SK-N-MC (cell line): ENCODE measurements around the gene RASL12.

Source experiments
- EZH2 ChIP-seq: fragments of 200-600 bp; sonication (generic); IDR thresholded peaks from one replicate; pipeline ENCODE4 v1.6.1; 2017; ENCODE audit warnings: antibody characterized with exemption
- POLR2AphosphoS5 ChIP-seq: IDR thresholded peaks from 2 replicates; pipeline ENCODE4 v1.6.1; 2012; ENCODE audit warnings: mild to moderate bottlenecking, low read depth, low read length, borderline replicate concordance

GRCh38 chr15:65101411-65101890, 33.7 kb upstream of the RASL12 start:
- TF ChIP-seq POLR2AphosphoS5 (no peak), EZH2 (no peak)
